HG03280 (cell line): ENCODE data around the gene C8G.

Experiments used
- ATAC-seq: cut with Tn5 transposase; IDR thresholded peaks from one replicate; pipeline ENCODE4 v1.9.1; 2021; ENCODE audit warnings: mild to moderate bottlenecking, moderate library complexity; ENCODE audit not compliant: unreplicated experiment

C8G gene

GRCh38 chr9:136952876-136953770 lies 8.1 kb downstream of the C8G start:
- no peak for ATAC-seq

- ATAC-seq: no peak
Measured at GRCh38 chr9:136953771-136954269, 8.8 kb downstream of the C8G start.

GRCh38 chr9:136954270-136955083 lies 9.4 kb downstream of the C8G start:
- no peak for ATAC-seq

GRCh38 chr9:136955202-136955942 lies 10.3 kb downstream of the C8G start:
- no peak for ATAC-seq

- ATAC-seq: no peak
Measured at GRCh38 chr9:136955943-136956335, 10.9 kb downstream of the C8G start.

GRCh38 chr9:136956604-136957003 lies 11.6 kb downstream of the C8G start:
- ATAC-seq: no peak

GRCh38 chr9:136957461-136957860 lies 12.4 kb downstream of the C8G start:
- no peak for ATAC-seq

- ATAC-seq: no peak
Measured at GRCh38 chr9:136957901-136958300, 12.9 kb downstream of the C8G start.

GRCh38 chr9:136958473-136958872 lies 13.4 kb downstream of the C8G start:
- ATAC-seq: no peak

GRCh38 chr9:136958898-136959850 lies 14.1 kb downstream of the C8G start:
- ATAC-seq: no peak

- no peak for ATAC-seq
Measured at GRCh38 chr9:136960212-136960937, 15.3 kb downstream of the C8G start.

GRCh38 chr9:136960938-136961275 lies 15.9 kb downstream of the C8G start:
- ATAC-seq: no peak

- ATAC-seq: no peak
Measured at GRCh38 chr9:136961279-136962065, 16.4 kb downstream of the C8G start.

- no peak for ATAC-seq
Measured at GRCh38 chr9:136962163-136962562, 17.1 kb downstream of the C8G start.

GRCh38 chr9:136962701-136963248 lies 17.7 kb downstream of the C8G start:
- no peak for ATAC-seq

GRCh38 chr9:136963341-136963740 lies 18.3 kb downstream of the C8G start:
- ATAC-seq: no peak

- no peak for ATAC-seq
Measured at GRCh38 chr9:136963751-136964150, 18.7 kb downstream of the C8G start.

- no peak for ATAC-seq
Measured at GRCh38 chr9:136964171-136964689, 19.2 kb downstream of the C8G start.
